Neural progenitor cell (in vitro differentiated cells): ENCODE results near the gene DOCK10. TPM values are rescaled to one million over a fixed set of nuclear protein-coding genes. Genes with fewer than 3 reads are reported as not detected.

Source experiments
- DNase-seq: peaks from one replicate; pipeline ENCODE4 v3.0.0-alpha.2; 2016; ENCODE audit warnings: low spot score
- H2AFZ ChIP-seq: fragments of 200-600 bp; sonication (generic); replicated peaks from 2 replicates; pipeline ENCODE4 v1.6.1; 2016; ENCODE audit warnings: antibody characterized with exemption
- H3F3A ChIP-seq: fragments of 200-600 bp; sonication (generic); 2 replicates; pipeline ENCODE4 v1.6.1; 2016; ENCODE audit warnings: antibody characterized with exemption, low read depth
- H3K27ac ChIP-seq: fragments of 200-600 bp; sonication (generic); 2 replicates; pipeline ENCODE4 v1.5.1; 2016; ENCODE audit warnings: mild to moderate bottlenecking
- H3K27me3 ChIP-seq: fragments of 200-600 bp; sonication (generic); 2 replicates; pipeline ENCODE4 v1.6.1; 2016; ENCODE audit warnings: mild to moderate bottlenecking, moderate library complexity
- H3K36me3 ChIP-seq: fragments of 200-600 bp; sonication (generic); 2 replicates; pipeline ENCODE4 v1.5.1; 2016
- H3K4me1 ChIP-seq: fragments of 200-600 bp; sonication (generic); 2 replicates; pipeline ENCODE4 v1.6.1; 2016; ENCODE audit warnings: mixed run types
- H3K4me2 ChIP-seq: fragments of 200-600 bp; sonication (generic); 2 replicates; pipeline ENCODE4 v1.6.1; 2016
- H3K4me3 ChIP-seq: fragments of 200-600 bp; sonication (generic); 2 replicates; pipeline ENCODE4 v1.5.1; 2016
- H3K79me2 ChIP-seq: fragments of 200-600 bp; sonication (generic); 2 replicates; pipeline ENCODE4 v1.6.1; 2016; ENCODE audit warnings: low read depth
- H3K9ac ChIP-seq: fragments of 200-600 bp; sonication (generic); 2 replicates; pipeline ENCODE4 v1.6.1; 2016
- H3K9me3 ChIP-seq: fragments of 200-600 bp; sonication (generic); 2 replicates; pipeline ENCODE4 v1.5.1; 2016; ENCODE audit warnings: low read depth
- H4K20me1 ChIP-seq: fragments of 200-600 bp; sonication (generic); 2 replicates; pipeline ENCODE4 v1.6.1; 2016; ENCODE audit warnings: low read depth
- H3K27ac Mint-ChIP-seq: 3 replicates; pipeline ENCODE4 v1.8.0; 2021; ENCODE audit warnings: mixed read lengths
- H3K27me3 Mint-ChIP-seq: 2 replicates; pipeline ENCODE4 v1.8.0; 2022; ENCODE audit warnings: low read depth, mild to moderate bottlenecking, inconsistent platforms, moderate library complexity, mixed read lengths; ENCODE audit not compliant: insufficient read depth
- H3K36me3 Mint-ChIP-seq: 3 replicates; pipeline ENCODE4 v1.8.0; 2021; ENCODE audit warnings: mixed read lengths
- H3K4me1 Mint-ChIP-seq: 3 replicates; pipeline ENCODE4 v1.8.0; 2021; ENCODE audit warnings: mixed read lengths
- H3K4me3 Mint-ChIP-seq: 3 replicates; pipeline ENCODE4 v1.8.0; 2021; ENCODE audit warnings: mild to moderate bottlenecking, moderate library complexity, mixed read lengths
- H3K9me3 Mint-ChIP-seq: 3 replicates; pipeline ENCODE4 v1.8.0; 2020; ENCODE audit warnings: mixed read lengths
- CTCF ChIP-seq: fragments of 200-600 bp; sonication (generic); IDR thresholded peaks from 2 replicates; pipeline ENCODE4 v1.5.1; 2017; ENCODE audit warnings: antibody characterized with exemption, mild to moderate bottlenecking
- EZH2 ChIP-seq: fragments of 200-600 bp; sonication (generic); IDR thresholded peaks from 2 replicates; pipeline ENCODE4 v1.6.1; 2017; ENCODE audit warnings: antibody characterized with exemption, mild to moderate bottlenecking, moderate library complexity
- EZH2phosphoT487 ChIP-seq: fragments of 200-600 bp; sonication (generic); IDR thresholded peaks from 2 replicates; pipeline ENCODE4 v1.6.1; 2017; ENCODE audit warnings: antibody characterized with exemption
- total RNA-seq: library from RNA; depleted of rRNA; stranded (reverse); fragments of >200 nt; gene quantifications from 2 replicates; pipeline ENCODE4 v1.2.3, GENCODE V29; 2015; ENCODE audit warnings: low replicate concordance

DOCK10 gene
- total RNA-seq, 1 donor from 2014 or later: 1.1 TPM

GRCh38 chr2:225037415-225038230, 4.6 kb downstream of the DOCK10 start:
- Mint-ChIP-seq H3K9me3 (no peaks in the 10 kb centered on the region), H3K27me3 (peaks cover 7% of the 10 kb centered on the region), H3K27ac (no peak overlapping the region), H3K4me3 (no peak overlapping the region), H3K4me1 (peaks cover 17% of the 10 kb centered on the region), H3K36me3 (no peaks in the 10 kb centered on the region)
- H3K4me3 ChIP-seq: no peak overlapping the region
- no peaks in the 10 kb centered on the region for H3K9me3 ChIP-seq
- peaks cover 53% of the 10 kb centered on the region for H3K27me3 ChIP-seq
- H3K9ac ChIP-seq: no peak overlapping the region
- DNase-seq: no peak
- TF ChIP-seq EZH2phosphoT487: no peak
- no peak for TF ChIP-seq EZH2
- no peak for TF ChIP-seq CTCF
- no peaks in the 10 kb centered on the region for H3K79me2 ChIP-seq
- peaks cover 7% of the 10 kb centered on the region for H3F3A ChIP-seq
- H2AFZ ChIP-seq: no peak overlapping the region
- no peaks in the 10 kb centered on the region for H3K36me3 ChIP-seq
- peaks cover 10% of the 10 kb centered on the region for H3K4me1 ChIP-seq
- no peak overlapping the region for H3K4me2 ChIP-seq
- H3K27ac ChIP-seq: no peak overlapping the region
- no peaks in the 10 kb centered on the region for H4K20me1 ChIP-seq

GRCh38 chr2:225036431-225036830, 5.8 kb downstream of the DOCK10 start:
- H3K36me3 Mint-ChIP-seq: peaks cover 1% of the 10 kb centered on the region
- no peaks in the 10 kb centered on the region for H3K9me3 Mint-ChIP-seq
- H2AFZ ChIP-seq: no peak overlapping the region
- no peak overlapping the region for H3K4me3 Mint-ChIP-seq
- H3K36me3 ChIP-seq: no peaks in the 10 kb centered on the region
- no peak overlapping the region for H3K27ac Mint-ChIP-seq
- peaks cover 5% of the 10 kb centered on the region for H3F3A ChIP-seq
- no peak overlapping the region for H3K4me2 ChIP-seq
- peaks cover 2% of the 10 kb centered on the region for H3K27me3 Mint-ChIP-seq
- no peak for DNase-seq
- no peak overlapping the region for H3K27ac ChIP-seq
- H3K4me3 ChIP-seq: no peak overlapping the region
- H4K20me1 ChIP-seq: no peaks in the 10 kb centered on the region
- peaks cover 41% of the 10 kb centered on the region for H3K27me3 ChIP-seq
- peaks cover 6% of the 10 kb centered on the region for H3K4me1 ChIP-seq
- peaks cover 17% of the 10 kb centered on the region for H3K4me1 Mint-ChIP-seq
- no peaks in the 10 kb centered on the region for H3K9me3 ChIP-seq
- no peak overlapping the region for H3K9ac ChIP-seq
- TF ChIP-seq EZH2phosphoT487: no peak
- no peak for TF ChIP-seq CTCF
- TF ChIP-seq EZH2: no peak
- no peaks in the 10 kb centered on the region for H3K79me2 ChIP-seq

- Histone ChIP-seq H3K9me3 (no peaks in the 10 kb centered on the region), H3K4me2 (no peak overlapping the region), H3K4me1 (no peaks in the 10 kb centered on the region), H2AFZ (no peak overlapping the region), H3K9ac (no peak overlapping the region), H4K20me1 (no peaks in the 10 kb centered on the region), H3F3A (no peaks in the 10 kb centered on the region), H3K79me2 (no peaks in the 10 kb centered on the region), H3K27me3 (peaks cover 13% of the 10 kb centered on the region), H3K36me3 (no peaks in the 10 kb centered on the region), H3K27ac (no peak overlapping the region), H3K4me3 (no peak overlapping the region)
- TF ChIP-seq CTCF (no peak), EZH2 (no peak), EZH2phosphoT487 (no peak)
- Mint-ChIP-seq H3K27ac (no peak overlapping the region), H3K27me3 (no peaks in the 10 kb centered on the region), H3K4me3 (no peak overlapping the region), H3K36me3 (peaks cover 4% of the 10 kb centered on the region), H3K9me3 (no peaks in the 10 kb centered on the region), H3K4me1 (peaks cover 7% of the 10 kb centered on the region)
- DNase-seq: no peak
These were observed 8.6 kb downstream of the DOCK10 start for GRCh38 chr2:225033440-225034318.
